ENCODE results near the gene ZMYND11.

ZMYND11 gene

GRCh38 chr10:104416-104815, 30.8 kb upstream of the ZMYND11 start:
- no peak for TF ChIP-seq CTCF (IDR thresholded peaks at IDR 0.05; ENCODE audit: low read depth, low read length)
- no peak overlapping the region for H3K4me3 ChIP-seq (ENCODE audit: low read depth, low read length)
- in situ Hi-C loops (cut with HindIII; ENCODE audit: low sequenced_read_pairs), result no loop called here
- no peak for DNase-seq (ENCODE audit: low read depth, low spot score)

GRCh38 chr10:104862-105565, 30.2 kb upstream of the ZMYND11 start:
- in situ Hi-C loops (cut with HindIII; ENCODE audit: low sequenced_read_pairs), result no loop called here
- H3K4me3 ChIP-seq (ENCODE audit: low read depth, low read length), result no peak overlapping the region
- no peak for TF ChIP-seq CTCF (IDR thresholded peaks at IDR 0.05; ENCODE audit: low read depth, low read length)
- DNase-seq (ENCODE audit: low read depth, low spot score), result no peak

- in situ Hi-C loops (cut with HindIII; ENCODE audit: low sequenced_read_pairs), result no loop called here
Observed at GRCh38 chr10:105806-106205, 29.4 kb upstream of the ZMYND11 start.

GRCh38 chr10:106740-107139, 28.5 kb upstream of the ZMYND11 start:
- no peak for TF ChIP-seq CTCF (IDR thresholded peaks at IDR 0.05; ENCODE audit: low read depth, low read length)
- H3K4me3 ChIP-seq (ENCODE audit: low read depth, low read length), result no peak overlapping the region
- in situ Hi-C loops (cut with HindIII; ENCODE audit: low sequenced_read_pairs), result no loop called here
- no peak for DNase-seq (ENCODE audit: low read depth, low spot score)

More at GRCh38 chr10:105806-106205, 29.4 kb upstream of the ZMYND11 start:
- no peak overlapping the region for H3K4me3 ChIP-seq (ENCODE audit: low read depth, low read length)
- no peak for DNase-seq (ENCODE audit: low read depth, low spot score)
- no peak for TF ChIP-seq CTCF (IDR thresholded peaks at IDR 0.05; ENCODE audit: low read depth, low read length)

- peak; percentile 5 for DNase-seq (ENCODE audit: low read depth, low spot score)
- in situ Hi-C loops (cut with HindIII; ENCODE audit: low sequenced_read_pairs), result no loop called here
- TF ChIP-seq CTCF (IDR thresholded peaks at IDR 0.05; ENCODE audit: low read depth, low read length), result no peak
- no peak overlapping the region for H3K4me3 ChIP-seq (ENCODE audit: low read depth, low read length)
Observed at GRCh38 chr10:112246-112645, 23.0 kb upstream of the ZMYND11 start.

- H3K4me3 ChIP-seq (ENCODE audit: low read depth, low read length), result no peak overlapping the region
- TF ChIP-seq CTCF (IDR thresholded peaks at IDR 0.05; ENCODE audit: low read depth, low read length), result no peak
- in situ Hi-C loops (cut with HindIII; ENCODE audit: low sequenced_read_pairs), result no loop called here
- no peak for DNase-seq (ENCODE audit: low read depth, low spot score)
Observed at GRCh38 chr10:124874-125273, 10.4 kb upstream of the ZMYND11 start.

All from astrocyte of the spinal cord (primary cell).